Activated T-cell treated with anti-CD3 and anti-CD28 coated beads for 1 hour (primary cell): ENCODE data around the gene MAK.
"Not testable (repeated sequence)": the region's sequence is repeated elsewhere in the genome, so short reads cannot be mapped to it uniquely, and the experiment has no call there.

Experiments
- DNase-seq: peaks from one replicate; pipeline ENCODE4 v3.0.0-alpha.2; 2020; ENCODE audit warnings: low read depth

The MAK gene

GRCh38 chr6:10837995-10838793, at the start of gene MAK:
TSS of gene MAK (minus strand) at chr6:10838539. CDS start at chr6:10830648, 7,891 bp downstream.
- peak; percentile 80 for DNase-seq

- no peak for DNase-seq
Measured at GRCh38 chr6:10886691-10887502, 48.6 kb upstream of the MAK start, which contains the start of gene SYCP2L. TSS of gene SYCP2L (plus strand) at chr6:10887052. CDS start at chr6:10887127, 75 bp downstream.

- not testable (repeated sequence) for DNase-seq
Measured at GRCh38 chr6:10886365-10886690, 48.0 kb upstream of the MAK start.

GRCh38 chr6:10884245-10884972, 46.1 kb upstream of the MAK start:
- no peak for DNase-seq

- DNase-seq, result no peak
Measured at GRCh38 chr6:10883312-10884244, 45.2 kb upstream of the MAK start.

- DNase-seq, result no peak
Measured at GRCh38 chr6:10882657-10883171, 44.4 kb upstream of the MAK start.

GRCh38 chr6:10882253-10882630, 43.9 kb upstream of the MAK start:
- not testable (repeated sequence) for DNase-seq

- DNase-seq, result no peak
Measured at GRCh38 chr6:10880366-10880765, 42.0 kb upstream of the MAK start.

- no peak for DNase-seq
Measured at GRCh38 chr6:10877871-10878270, 39.5 kb upstream of the MAK start.

- no peak for DNase-seq
Measured at GRCh38 chr6:10877012-10877411, 38.7 kb upstream of the MAK start.

- DNase-seq, result no peak
Measured at GRCh38 chr6:10875026-10875425, 36.7 kb upstream of the MAK start.

GRCh38 chr6:10874207-10874606, 35.9 kb upstream of the MAK start:
- no peak for DNase-seq

- DNase-seq, result no peak
Measured at GRCh38 chr6:10873374-10873773, 35.0 kb upstream of the MAK start.

- DNase-seq, result no peak
Measured at GRCh38 chr6:10867952-10868351, 29.6 kb upstream of the MAK start.

GRCh38 chr6:10866709-10867108, 28.4 kb upstream of the MAK start:
- not testable (repeated sequence) for DNase-seq

GRCh38 chr6:10863031-10863430, 24.7 kb upstream of the MAK start:
- DNase-seq, result not testable (repeated sequence)

GRCh38 chr6:10862361-10862760, 24.0 kb upstream of the MAK start:
- DNase-seq, result no peak

GRCh38 chr6:10861086-10861485, 22.7 kb upstream of the MAK start:
- DNase-seq, result no peak

- no peak for DNase-seq
Measured at GRCh38 chr6:10857259-10857658, 18.9 kb upstream of the MAK start.

- DNase-seq, result no peak
Measured at GRCh38 chr6:10854922-10855632, 16.7 kb upstream of the MAK start.
